ENCODE data around the gene WIPF2.

Gene WIPF2

GRCh38 chr17:40284085-40284713, 65.1 kb downstream of the WIPF2 start:
- no peak overlapping the region for H3K4me3 ChIP-seq (ENCODE audit: low read depth, low read length)
- TF ChIP-seq, protein P1, sequence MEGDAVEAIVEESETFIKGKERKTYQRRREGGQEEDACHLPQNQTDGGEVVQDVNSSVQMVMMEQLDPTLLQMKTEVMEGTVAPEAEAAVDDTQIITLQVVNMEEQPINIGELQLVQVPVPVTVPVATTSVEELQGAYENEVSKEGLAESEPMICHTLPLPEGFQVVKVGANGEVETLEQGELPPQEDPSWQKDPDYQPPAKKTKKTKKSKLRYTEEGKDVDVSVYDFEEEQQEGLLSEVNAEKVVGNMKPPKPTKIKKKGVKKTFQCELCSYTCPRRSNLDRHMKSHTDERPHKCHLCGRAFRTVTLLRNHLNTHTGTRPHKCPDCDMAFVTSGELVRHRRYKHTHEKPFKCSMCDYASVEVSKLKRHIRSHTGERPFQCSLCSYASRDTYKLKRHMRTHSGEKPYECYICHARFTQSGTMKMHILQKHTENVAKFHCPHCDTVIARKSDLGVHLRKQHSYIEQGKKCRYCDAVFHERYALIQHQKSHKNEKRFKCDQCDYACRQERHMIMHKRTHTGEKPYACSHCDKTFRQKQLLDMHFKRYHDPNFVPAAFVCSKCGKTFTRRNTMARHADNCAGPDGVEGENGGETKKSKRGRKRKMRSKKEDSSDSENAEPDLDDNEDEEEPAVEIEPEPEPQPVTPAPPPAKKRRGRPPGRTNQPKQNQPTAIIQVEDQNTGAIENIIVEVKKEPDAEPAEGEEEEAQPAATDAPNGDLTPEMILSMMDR (IDR thresholded peaks at IDR 0.05; ENCODE audit: low read depth, low read length): no peak
- no peak for TF ChIP-seq POLR2A (IDR thresholded peaks at IDR 0.05; ENCODE audit: extremely low read depth, insufficient read length)
- TF ChIP-seq MAX (IDR thresholded peaks at IDR 0.05; ENCODE audit: low read depth, low read length): no peak
- no peak for TF ChIP-seq MYC (IDR thresholded peaks at IDR 0.05; ENCODE audit: low read depth, low read length)
- no peak for DNase-seq (ENCODE audit: low read depth)

- no peak overlapping the region for H3K4me3 ChIP-seq (ENCODE audit: low read depth, low read length)
- TF ChIP-seq, protein P1 (IDR thresholded peaks at IDR 0.05; ENCODE audit: low read depth, low read length): no peak
- no peak for TF ChIP-seq MAX (IDR thresholded peaks at IDR 0.05; ENCODE audit: low read depth, low read length)
- TF ChIP-seq POLR2A (IDR thresholded peaks at IDR 0.05; ENCODE audit: extremely low read depth, insufficient read length): no peak
- DNase-seq (ENCODE audit: low read depth): no peak
These were observed 67.4 kb downstream of the WIPF2 start for GRCh38 chr17:40286473-40286872.

DNA sequence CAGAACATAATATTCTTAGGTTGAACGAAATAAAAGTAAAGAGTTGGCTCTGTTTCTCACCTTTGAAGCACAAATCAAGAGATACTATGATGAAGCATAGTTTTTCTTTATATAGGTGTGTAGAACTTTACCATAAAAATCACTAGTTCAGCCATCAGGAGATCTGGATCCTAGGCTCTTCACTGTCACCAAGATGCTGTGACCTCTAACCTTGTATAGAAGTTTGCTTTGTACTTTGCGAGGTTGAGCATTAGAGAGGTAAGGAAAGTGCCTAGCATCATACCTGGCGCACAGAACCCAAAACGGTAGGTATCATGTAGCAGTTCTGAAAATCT, 68.0 kb downstream of the WIPF2 start:
- no peak for DNase-seq (ENCODE audit: low read depth)
- no peak for TF ChIP-seq MYC (IDR thresholded peaks at IDR 0.05; ENCODE audit: low read depth, low read length)
- TF ChIP-seq, protein P1 (IDR thresholded peaks at IDR 0.05; ENCODE audit: low read depth, low read length): no peak
- peak overlapping the region; percentile 18 for H3K4me3 ChIP-seq (ENCODE audit: low read depth, low read length)

- TF ChIP-seq MAX (IDR thresholded peaks at IDR 0.05; ENCODE audit: low read depth, low read length): peak; percentile 65
- TF ChIP-seq, protein P1 (IDR thresholded peaks at IDR 0.05; ENCODE audit: low read depth, low read length): no peak
- TF ChIP-seq POLR2A (IDR thresholded peaks at IDR 0.05; ENCODE audit: extremely low read depth, insufficient read length): peak; percentile 94
- TF ChIP-seq MYC (IDR thresholded peaks at IDR 0.05; ENCODE audit: low read depth, low read length): peak; percentile 58
- peak; percentile 100 for DNase-seq (ENCODE audit: low read depth)
- H3K4me3 ChIP-seq (ENCODE audit: low read depth, low read length): peak within 1 kb of the TSS; percentile 100
These were observed 68.6 kb downstream of the WIPF2 start, which contains the start of gene CDC6 for GRCh38 chr17:40287494-40288369. Gene CDC6, plus strand, starts transcription at chr17:40287879. Its CDS starts 1,542 bp downstream, at chr17:40289421.

DNA sequence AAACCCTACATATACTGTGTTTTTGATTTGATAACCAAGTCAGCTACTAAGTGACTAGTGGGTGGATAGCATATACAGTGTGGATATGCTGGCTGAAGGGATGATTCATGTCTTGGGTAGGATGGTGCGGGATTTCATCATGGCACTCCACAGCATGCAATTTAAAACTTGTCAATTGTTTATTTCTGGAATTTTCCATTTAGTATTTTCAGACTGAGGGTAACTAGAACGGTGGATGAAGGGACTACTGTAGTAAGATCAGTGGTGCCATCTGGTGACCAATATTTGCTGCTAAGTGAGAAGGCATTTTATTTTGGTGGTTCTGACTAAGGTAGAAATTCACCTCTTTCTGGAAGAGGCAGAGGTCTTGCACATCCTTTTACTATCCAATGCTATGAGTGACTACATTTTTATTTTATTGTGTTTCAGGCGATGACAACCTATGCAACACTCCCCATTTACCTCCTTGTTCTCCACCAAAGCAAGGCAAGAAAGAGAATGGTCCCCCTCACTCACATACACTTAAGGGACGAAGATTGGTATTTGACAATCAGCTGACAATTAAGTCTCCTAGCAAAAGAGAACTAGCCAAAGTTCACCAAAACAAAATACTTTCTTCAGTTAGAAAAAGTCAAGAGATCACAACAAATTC, 71.7 kb downstream of the WIPF2 start:
- peak; percentile 72 for DNase-seq (ENCODE audit: low read depth)
- peak overlapping the region; percentile 29 for H3K4me3 ChIP-seq (ENCODE audit: low read depth, low read length)
- TF ChIP-seq, protein P1 (IDR thresholded peaks at IDR 0.05; ENCODE audit: low read depth, low read length): peak; percentile 44
- no peak for TF ChIP-seq POLR2A (IDR thresholded peaks at IDR 0.05; ENCODE audit: extremely low read depth, insufficient read length)

All from NB4 (cell line).